Osteocyte (in vitro differentiated cells): ENCODE data around the gene LRRC15. TPM values are rescaled to one million over a fixed set of nuclear protein-coding genes. Genes with fewer than 3 reads are reported as not detected.

Source experiments
- DNase-seq: peaks from one replicate; pipeline ENCODE4 v3.0.0; 2021; ENCODE audit warnings: mixed read lengths; ENCODE audit not compliant: unreplicated experiment; ENCODE audit errors: extremely low spot score
- H3K27ac Mint-ChIP-seq: one replicate; pipeline ENCODE4 v1.8.0; 2021; ENCODE audit warnings: mild to moderate bottlenecking, mixed read lengths; ENCODE audit not compliant: unreplicated experiment
- H3K27me3 Mint-ChIP-seq: one replicate; pipeline ENCODE4 v1.8.0; 2021; ENCODE audit warnings: mixed read lengths; ENCODE audit not compliant: unreplicated experiment
- H3K36me3 Mint-ChIP-seq: one replicate; pipeline ENCODE4 v1.8.0; 2021; ENCODE audit warnings: mixed read lengths; ENCODE audit not compliant: unreplicated experiment
- H3K4me1 Mint-ChIP-seq: one replicate; pipeline ENCODE4 v1.8.0; 2021; ENCODE audit warnings: mixed read lengths; ENCODE audit not compliant: unreplicated experiment
- H3K4me3 Mint-ChIP-seq: one replicate; pipeline ENCODE4 v1.8.0; 2021; ENCODE audit warnings: mild to moderate bottlenecking, moderate library complexity, mixed read lengths; ENCODE audit not compliant: unreplicated experiment
- H3K9me3 Mint-ChIP-seq: one replicate; pipeline ENCODE4 v1.8.0; 2021; ENCODE audit warnings: mixed read lengths; ENCODE audit not compliant: unreplicated experiment
- CTCF ChIP-seq: fragments of 200-600 bp; sonication (generic); IDR thresholded peaks from 2 replicates; pipeline ENCODE4 v1.5.0; 2021; ENCODE audit warnings: antibody characterized with exemption, mild to moderate bottlenecking, moderate library complexity
- total RNA-seq: library from RNA; stranded (reverse); gene quantifications from 2 replicates; pipeline ENCODE4 v1.2.1, GENCODE V29; 2021

Gene LRRC15
- total RNA-seq, 1 donor from 2014 or later, result 0.27 TPM

DNA sequence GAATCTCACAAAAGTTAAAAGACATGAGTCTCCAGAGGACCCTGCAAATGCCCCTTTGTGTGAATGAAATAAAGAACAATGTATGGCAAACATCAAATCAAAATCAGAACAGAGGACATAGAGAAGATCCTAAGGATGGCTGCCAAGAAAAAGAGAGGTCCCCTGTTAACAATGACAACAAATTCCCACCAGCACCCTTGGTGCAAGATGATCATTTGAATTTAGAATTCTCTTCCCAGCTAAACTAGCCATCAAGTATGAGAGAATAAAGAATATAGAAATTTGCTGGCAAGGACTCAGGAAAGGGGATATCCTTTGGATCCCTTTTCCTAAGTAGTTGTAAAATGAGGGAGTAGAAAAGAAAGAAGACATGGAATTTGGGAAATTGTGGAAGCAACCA lies 21.3 kb upstream of the LRRC15 start:
- no peaks in the 10 kb centered on the region for H3K4me1 Mint-ChIP-seq
- no peak for TF ChIP-seq CTCF
- peaks cover 17% of the 10 kb centered on the region for H3K9me3 Mint-ChIP-seq
- peaks cover 8% of the 10 kb centered on the region for H3K36me3 Mint-ChIP-seq
- peaks cover 33% of the 10 kb centered on the region for H3K27me3 Mint-ChIP-seq
- H3K27ac Mint-ChIP-seq, result no peak overlapping the region
- H3K4me3 Mint-ChIP-seq, result no peak overlapping the region
- no peak for DNase-seq

DNA sequence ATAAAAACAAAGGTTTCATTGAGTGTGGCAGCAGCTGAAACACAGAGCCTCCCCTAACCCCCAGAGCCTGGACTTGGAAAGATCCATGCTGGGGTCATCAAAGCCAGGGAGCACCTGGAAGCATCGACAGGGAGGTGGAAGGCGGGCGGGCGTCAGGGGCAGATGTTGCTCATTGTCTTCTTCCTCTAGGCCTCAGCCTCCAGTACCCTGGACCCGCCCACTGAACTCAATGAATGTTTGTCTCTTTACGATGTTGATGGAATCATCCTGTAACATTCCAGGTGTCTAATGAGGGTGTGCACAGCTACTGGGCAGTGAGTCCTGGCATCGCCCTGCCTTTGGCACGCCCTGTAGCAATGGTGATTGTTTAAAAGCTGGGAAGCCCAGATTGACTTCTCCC lies 19.7 kb upstream of the LRRC15 start:
- H3K4me1 Mint-ChIP-seq, result no peaks in the 10 kb centered on the region
- H3K9me3 Mint-ChIP-seq, result peaks cover 17% of the 10 kb centered on the region
- H3K4me3 Mint-ChIP-seq, result no peak overlapping the region
- no peak overlapping the region for H3K27ac Mint-ChIP-seq
- H3K27me3 Mint-ChIP-seq, result peaks cover 33% of the 10 kb centered on the region
- DNase-seq, result no peak
- no peak for TF ChIP-seq CTCF
- peaks cover 8% of the 10 kb centered on the region for H3K36me3 Mint-ChIP-seq

GRCh38 chr3:194387926-194388418 lies 18.4 kb upstream of the LRRC15 start:
- Mint-ChIP-seq H3K36me3 (peaks cover 8% of the 10 kb centered on the region), H3K4me1 (no peaks in the 10 kb centered on the region), H3K27me3 (peaks cover 42% of the 10 kb centered on the region), H3K4me3 (no peak overlapping the region), H3K9me3 (peaks cover 17% of the 10 kb centered on the region), H3K27ac (no peak overlapping the region)
- TF ChIP-seq CTCF, result no peak
- peak; percentile 79 for DNase-seq

- H3K27me3 Mint-ChIP-seq, result peaks cover 46% of the 10 kb centered on the region
- H3K36me3 Mint-ChIP-seq, result peaks cover 8% of the 10 kb centered on the region
- H3K4me3 Mint-ChIP-seq, result no peak overlapping the region
- TF ChIP-seq CTCF, result no peak
- no peaks in the 10 kb centered on the region for H3K4me1 Mint-ChIP-seq
- H3K27ac Mint-ChIP-seq, result no peak overlapping the region
- H3K9me3 Mint-ChIP-seq, result peaks cover 17% of the 10 kb centered on the region
- peak; percentile 60 for DNase-seq
Observed at GRCh38 chr3:194387276-194387675, 17.7 kb upstream of the LRRC15 start.

DNA sequence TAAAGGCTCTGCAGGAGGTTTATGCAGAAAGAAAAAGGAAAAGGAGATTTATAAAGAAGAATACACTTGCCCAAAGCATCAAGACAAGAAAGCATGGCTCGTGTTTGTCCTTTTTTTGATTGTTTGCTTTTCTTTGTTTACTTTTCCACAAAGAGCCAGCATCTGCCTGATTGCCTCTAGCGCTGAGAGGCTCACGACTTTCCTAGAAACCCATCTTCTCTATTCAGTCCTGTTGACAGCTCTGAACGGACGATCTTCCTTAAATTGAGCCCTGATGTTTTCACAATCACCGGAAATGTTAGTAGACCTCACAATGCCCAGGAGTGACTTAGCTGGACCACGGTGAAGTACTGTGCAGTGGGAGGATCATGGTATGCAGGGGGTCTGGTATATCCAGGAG lies 17.1 kb upstream of the LRRC15 start:
- TF ChIP-seq CTCF, result no peak
- Mint-ChIP-seq H3K27ac (no peak overlapping the region), H3K27me3 (peaks cover 47% of the 10 kb centered on the region), H3K9me3 (peaks cover 17% of the 10 kb centered on the region), H3K36me3 (peaks cover 8% of the 10 kb centered on the region), H3K4me3 (no peak overlapping the region), H3K4me1 (no peaks in the 10 kb centered on the region)
- peak; percentile 11 for DNase-seq
